ENCODE measurements around the gene AP3D1.
A peak's percentile ranks its signal among the peaks of the same experiment; 100 is the strongest.

The AP3D1 gene

GRCh38 chr19:2076526-2076944, 74.8 kb downstream of the AP3D1 start:
- Histone ChIP-seq H3K4me1 (no peaks in the 10 kb centered on the region), H3K36me3 (peaks cover 60 to 97% (median 86%) of the 10 kb centered on the region in 3 donors), H3K27ac (no peak overlapping the region), H3K9me3 (no peaks in the 10 kb centered on the region), H3K27me3 (no peaks in the 10 kb centered on the region), H3K4me3 (no peak overlapping the region)
- TF ChIP-seq CTCF (IDR thresholded peaks at IDR 0.05), result no peak
- intact Hi-C loops (cut with DNase I; ENCODE audit: low total_unique reads), result no loop called here
- DNase-seq, result no peak

GRCh38 chr19:2072757-2073551, 78.4 kb downstream of the AP3D1 start:
- no peaks in the 10 kb centered on the region for H3K9me3 ChIP-seq
- DNase-seq, result no peak
- H3K27ac ChIP-seq, result no peak overlapping the region
- H3K27me3 ChIP-seq, result no peaks in the 10 kb centered on the region
- peaks cover 0 to 8% (median 5%) of the 10 kb centered on the region in 4 donors for H3K4me1 ChIP-seq
- no peak for TF ChIP-seq CTCF (IDR thresholded peaks at IDR 0.05)
- H3K36me3 ChIP-seq, result peaks cover 47 to 68% (median 57%) of the 10 kb centered on the region in 3 donors
- H3K4me3 ChIP-seq, result no peak overlapping the region
- intact Hi-C loops (cut with DNase I; ENCODE audit: low total_unique reads), result loop anchor here (5.0 kb wide), 1 partner anchor 146 kb away; no protein-coding TSS in a partner anchor

GRCh38 chr19:2070986-2071673, 80.2 kb downstream of the AP3D1 start:
- H3K4me3 ChIP-seq, result no peak overlapping the region

GRCh38 chr19:2070436-2070827, 80.9 kb downstream of the AP3D1 start:
- Histone ChIP-seq H3K4me1 (peaks cover 0 to 8% (median 5%) of the 10 kb centered on the region in 4 donors), H3K27ac (no peak overlapping the region), H3K27me3 (no peaks in the 10 kb centered on the region), H3K9me3 (no peaks in the 10 kb centered on the region), H3K4me3 (no peak overlapping the region), H3K36me3 (peaks cover 24 to 43% (median 32%) of the 10 kb centered on the region in 3 donors)
- intact Hi-C loops (cut with DNase I; ENCODE audit: low total_unique reads), result loop anchor here (5.0 kb wide), 1 partner anchor 143 kb away; no protein-coding TSS in a partner anchor
- TF ChIP-seq CTCF (IDR thresholded peaks at IDR 0.05), result no peak
- no peak for DNase-seq

More at GRCh38 chr19:2070986-2071673, 80.2 kb downstream of the AP3D1 start:
- H3K36me3 ChIP-seq, result peaks cover 31 to 50% (median 39%) of the 10 kb centered on the region in 3 donors
- TF ChIP-seq CTCF (IDR thresholded peaks at IDR 0.05), result no peak
- H3K9me3 ChIP-seq, result no peaks in the 10 kb centered on the region
- intact Hi-C loops (cut with DNase I; ENCODE audit: low total_unique reads), result loop anchor here (5.0 kb wide), 1 partner anchor 144 kb away; no protein-coding TSS in a partner anchor
- H3K4me1 ChIP-seq, result peaks cover 0 to 8% (median 5%) of the 10 kb centered on the region in 4 donors
- no peak overlapping the region for H3K27ac ChIP-seq
- no peaks in the 10 kb centered on the region for H3K27me3 ChIP-seq
- DNase-seq, result no peak

- Histone ChIP-seq H3K9me3 (no peaks in the 10 kb centered on the region), H3K4me3 (peak overlapping the region; percentile 13 to 30), H3K4me1 (peaks cover 6 to 44% (median 31%) of the 10 kb centered on the region in 4 donors), H3K36me3 (no peaks in the 10 kb centered on the region), H3K27me3 (no peaks in the 10 kb centered on the region), H3K27ac (peak overlapping the region; percentile 78 to 84)
- peak in 1 of 2 experiments; percentile 20 for TF ChIP-seq CTCF (IDR thresholded peaks at IDR 0.05)
- DNase-seq, result peak; percentile 58 to 87
- intact Hi-C loops (cut with DNase I; ENCODE audit: low total_unique reads), result no loop called here
Measured at GRCh38 chr19:2064788-2065524, 86.4 kb downstream of the AP3D1 start.

Data from tibial artery (tissue), 4 donors.